ENCODE data around the gene SMARCA4.

The SMARCA4 gene

DNA sequence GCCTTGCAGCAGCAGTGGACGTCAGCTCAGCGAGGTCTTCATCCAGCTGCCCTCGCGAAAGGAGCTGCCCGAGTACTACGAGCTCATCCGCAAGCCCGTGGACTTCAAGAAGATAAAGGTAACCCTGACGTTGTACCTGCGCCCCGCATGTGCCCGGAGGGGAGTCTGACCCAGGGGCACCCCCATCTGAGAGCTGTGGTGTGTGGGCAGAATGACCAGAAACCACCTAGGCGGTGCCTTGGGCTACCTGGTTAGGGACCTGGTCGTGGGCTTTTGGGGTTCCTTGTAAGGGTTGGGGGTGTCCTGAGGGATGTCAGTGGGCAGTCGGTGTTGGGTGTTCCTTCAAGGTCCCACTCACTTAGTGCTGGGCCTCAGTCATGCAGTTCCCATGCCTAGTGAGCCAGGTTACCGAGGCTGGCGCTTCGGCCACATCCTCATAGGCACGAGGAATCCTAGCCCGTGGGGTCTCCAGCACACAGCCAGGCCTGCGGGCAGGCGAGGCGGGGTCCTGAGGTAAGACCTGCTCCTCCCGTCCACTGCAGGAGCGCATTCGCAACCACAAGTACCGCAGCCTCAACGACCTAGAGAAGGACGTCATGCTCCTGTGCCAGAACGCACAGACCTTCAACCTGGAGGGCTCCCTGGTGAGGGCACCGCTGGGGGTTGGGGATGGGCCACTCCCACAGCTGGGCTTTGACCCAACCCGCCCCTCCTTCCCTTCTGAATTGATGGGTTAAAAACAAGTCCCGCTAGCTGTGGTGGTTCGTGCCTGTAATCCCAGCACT, 97.6 kb downstream of the SMARCA4 start:
- no peaks in the 10 kb centered on the region for H3K27me3 ChIP-seq (ENCODE audit: control insufficient read depth in 2 of 2, insufficient read depth in 2 of 2, low read length in 2 of 2)
- peaks cover 21 to 43% of the 10 kb centered on the region in 2 donors for H3K36me3 ChIP-seq (ENCODE audit: control insufficient read depth in 2 of 2, insufficient read depth in 2 of 2, low read length in 2 of 2)
- H3K27ac ChIP-seq (ENCODE audit: low read depth in 2 of 2, low read length in 2 of 2): no peak overlapping the region
- H3K9ac ChIP-seq (ENCODE audit: low read depth in 1 of 2, low read length in 2 of 2): no peak overlapping the region
- no peak overlapping the region for H3K4me3 ChIP-seq (ENCODE audit: low read length in 2 of 2)
- no peaks in the 10 kb centered on the region for H3K9me3 ChIP-seq (ENCODE audit: control insufficient read depth in 2 of 2, low read length in 2 of 2)
- H3K4me1 ChIP-seq (ENCODE audit: control insufficient read depth in 2 of 2, insufficient read depth in 2 of 2, low read length in 2 of 2): no peaks in the 10 kb centered on the region

DNA sequence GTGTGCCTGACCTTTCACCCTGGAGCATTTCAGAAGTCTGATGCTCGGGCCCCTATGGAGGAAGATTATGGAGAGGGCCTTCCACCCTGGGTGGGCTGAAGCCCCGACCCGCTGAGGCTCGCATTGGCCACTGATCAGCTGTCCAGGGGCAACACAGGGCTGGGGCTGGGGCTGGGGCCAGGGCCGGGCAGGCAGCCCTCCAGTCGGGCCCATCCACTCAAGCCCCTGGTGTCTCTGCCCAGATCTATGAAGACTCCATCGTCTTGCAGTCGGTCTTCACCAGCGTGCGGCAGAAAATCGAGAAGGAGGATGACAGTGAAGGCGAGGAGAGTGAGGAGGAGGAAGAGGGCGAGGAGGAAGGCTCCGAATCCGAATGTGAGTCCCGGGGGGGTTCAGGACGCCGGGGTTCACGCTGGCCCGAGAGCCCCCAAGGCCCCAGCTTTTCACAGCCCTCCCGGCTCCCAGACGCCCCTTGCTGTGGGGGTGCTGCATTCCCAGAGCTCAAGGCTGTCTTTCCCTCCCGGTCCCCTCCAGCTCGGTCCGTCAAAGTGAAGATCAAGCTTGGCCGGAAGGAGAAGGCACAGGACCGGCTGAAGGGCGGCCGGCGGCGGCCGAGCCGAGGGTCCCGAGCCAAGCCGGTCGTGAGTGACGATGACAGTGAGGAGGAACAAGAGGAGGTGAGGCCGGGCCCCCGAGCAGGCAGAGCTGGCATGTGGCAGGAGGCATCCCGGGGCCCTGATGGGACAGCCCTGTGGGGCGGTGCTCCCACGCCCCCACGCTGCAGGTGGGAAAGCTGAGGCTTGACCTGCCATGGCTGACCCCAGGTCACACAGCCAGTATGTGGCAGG, 98.9 kb downstream of the SMARCA4 start:
- H3K9me3 ChIP-seq (ENCODE audit: control insufficient read depth in 2 of 2, low read length in 2 of 2): no peaks in the 10 kb centered on the region
- H3K4me3 ChIP-seq (ENCODE audit: low read length in 2 of 2): no peak overlapping the region
- H3K36me3 ChIP-seq (ENCODE audit: control insufficient read depth in 2 of 2, insufficient read depth in 2 of 2, low read length in 2 of 2): peaks cover 19 to 42% of the 10 kb centered on the region in 2 donors
- H3K27me3 ChIP-seq (ENCODE audit: control insufficient read depth in 2 of 2, insufficient read depth in 2 of 2, low read length in 2 of 2): no peaks in the 10 kb centered on the region
- no peaks in the 10 kb centered on the region for H3K4me1 ChIP-seq (ENCODE audit: control insufficient read depth in 2 of 2, insufficient read depth in 2 of 2, low read length in 2 of 2)
- H3K9ac ChIP-seq (ENCODE audit: low read depth in 1 of 2, low read length in 2 of 2): no peak overlapping the region
- H3K27ac ChIP-seq (ENCODE audit: low read depth in 2 of 2, low read length in 2 of 2): no peak overlapping the region

DNA sequence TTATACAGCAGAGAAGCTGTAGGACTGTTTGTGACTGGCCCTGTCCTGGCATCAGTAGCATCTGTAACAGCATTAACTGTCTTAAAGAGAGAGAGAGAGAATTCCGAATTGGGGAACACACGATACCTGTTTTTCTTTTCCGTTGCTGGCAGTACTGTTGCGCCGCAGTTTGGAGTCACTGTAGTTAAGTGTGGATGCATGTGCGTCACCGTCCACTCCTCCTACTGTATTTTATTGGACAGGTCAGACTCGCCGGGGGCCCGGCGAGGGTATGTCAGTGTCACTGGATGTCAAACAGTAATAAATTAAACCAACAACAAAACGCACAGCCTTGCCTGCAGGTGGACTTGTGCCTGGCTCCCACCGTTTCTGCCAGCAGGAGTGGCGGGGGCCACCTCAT, 101.1 kb downstream of the SMARCA4 start:
- Histone ChIP-seq H3K27me3 (ENCODE audit: control insufficient read depth in 2 of 2, insufficient read depth in 2 of 2, low read length in 2 of 2) (no peaks in the 10 kb centered on the region), H3K27ac (ENCODE audit: low read depth in 2 of 2, low read length in 2 of 2) (peak overlapping the region in 1 of 2 donors; percentile 16), H3K4me3 (ENCODE audit: low read length in 2 of 2) (no peak overlapping the region), H3K36me3 (ENCODE audit: control insufficient read depth in 2 of 2, insufficient read depth in 2 of 2, low read length in 2 of 2) (peaks cover 15 to 33% of the 10 kb centered on the region in 2 donors), H3K9me3 (ENCODE audit: control insufficient read depth in 2 of 2, low read length in 2 of 2) (no peaks in the 10 kb centered on the region), H3K9ac (ENCODE audit: low read depth in 1 of 2, low read length in 2 of 2) (no peak overlapping the region), H3K4me1 (ENCODE audit: control insufficient read depth in 2 of 2, insufficient read depth in 2 of 2, low read length in 2 of 2) (no peaks in the 10 kb centered on the region)

DNA sequence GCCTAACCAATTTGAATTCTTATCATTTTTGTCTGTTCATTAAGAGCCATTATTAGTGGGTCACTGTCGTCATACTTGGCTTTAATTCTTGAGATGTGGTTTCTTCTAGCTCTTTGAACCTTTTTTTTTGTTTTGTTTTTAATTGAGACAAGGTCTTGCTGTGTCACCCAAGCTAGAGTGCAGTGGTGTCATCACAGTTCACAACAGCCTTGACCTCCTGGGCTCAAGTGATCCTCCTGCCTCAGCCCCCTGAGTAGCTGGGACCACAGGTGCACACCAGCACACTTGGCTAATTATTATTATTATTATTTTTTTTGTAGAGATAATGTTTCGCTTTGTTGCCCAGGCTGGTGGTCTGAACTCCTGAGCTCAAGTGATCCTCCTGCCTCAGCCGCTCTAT, 102.6 kb downstream of the SMARCA4 start:
- Histone ChIP-seq H3K4me1 (ENCODE audit: control insufficient read depth in 2 of 2, insufficient read depth in 2 of 2, low read length in 2 of 2) (no peaks in the 10 kb centered on the region), H3K9ac (ENCODE audit: low read depth in 1 of 2, low read length in 2 of 2) (no peak overlapping the region), H3K4me3 (ENCODE audit: low read length in 2 of 2) (no peak overlapping the region), H3K27me3 (ENCODE audit: control insufficient read depth in 2 of 2, insufficient read depth in 2 of 2, low read length in 2 of 2) (no peaks in the 10 kb centered on the region), H3K9me3 (ENCODE audit: control insufficient read depth in 2 of 2, low read length in 2 of 2) (no peaks in the 10 kb centered on the region), H3K36me3 (ENCODE audit: control insufficient read depth in 2 of 2, insufficient read depth in 2 of 2, low read length in 2 of 2) (peaks cover 18 to 29% of the 10 kb centered on the region in 2 donors), H3K27ac (ENCODE audit: low read depth in 2 of 2, low read length in 2 of 2) (no peak overlapping the region)

DNA sequence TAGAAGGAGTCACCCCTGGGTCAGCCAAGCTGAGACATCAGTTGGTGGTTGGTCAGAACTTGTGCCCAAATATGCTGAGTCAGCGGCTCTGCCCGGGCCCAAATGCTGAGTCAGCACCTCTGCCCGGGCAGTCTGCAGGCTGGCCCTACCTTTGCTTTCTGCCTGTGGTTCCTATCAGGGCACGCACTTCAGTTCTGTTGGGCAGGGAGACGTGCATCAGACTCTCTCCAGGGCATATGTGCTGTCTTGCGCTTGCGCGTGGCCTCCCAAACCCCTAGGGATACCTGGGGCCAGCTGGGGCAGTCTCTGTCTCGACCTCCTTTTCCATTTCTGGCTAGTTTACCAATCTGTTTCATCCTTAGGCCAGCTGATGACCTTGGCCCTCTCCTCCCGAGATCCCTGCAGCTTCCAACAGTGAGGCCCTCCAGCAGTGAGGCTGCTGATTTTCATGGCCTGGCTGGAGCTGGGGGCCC, 104.0 kb downstream of the SMARCA4 start:
- H3K27me3 ChIP-seq (ENCODE audit: control insufficient read depth in 2 of 2, insufficient read depth in 2 of 2, low read length in 2 of 2): no peaks in the 10 kb centered on the region
- H3K27ac ChIP-seq (ENCODE audit: low read depth in 2 of 2, low read length in 2 of 2): no peak overlapping the region
- peaks cover 11 to 20% of the 10 kb centered on the region in 2 donors for H3K36me3 ChIP-seq (ENCODE audit: control insufficient read depth in 2 of 2, insufficient read depth in 2 of 2, low read length in 2 of 2)
- H3K9ac ChIP-seq (ENCODE audit: low read depth in 1 of 2, low read length in 2 of 2): no peak overlapping the region
- no peak overlapping the region for H3K4me3 ChIP-seq (ENCODE audit: low read length in 2 of 2)
- no peaks in the 10 kb centered on the region for H3K9me3 ChIP-seq (ENCODE audit: control insufficient read depth in 2 of 2, low read length in 2 of 2)
- H3K4me1 ChIP-seq (ENCODE audit: control insufficient read depth in 2 of 2, insufficient read depth in 2 of 2, low read length in 2 of 2): no peaks in the 10 kb centered on the region

DNA sequence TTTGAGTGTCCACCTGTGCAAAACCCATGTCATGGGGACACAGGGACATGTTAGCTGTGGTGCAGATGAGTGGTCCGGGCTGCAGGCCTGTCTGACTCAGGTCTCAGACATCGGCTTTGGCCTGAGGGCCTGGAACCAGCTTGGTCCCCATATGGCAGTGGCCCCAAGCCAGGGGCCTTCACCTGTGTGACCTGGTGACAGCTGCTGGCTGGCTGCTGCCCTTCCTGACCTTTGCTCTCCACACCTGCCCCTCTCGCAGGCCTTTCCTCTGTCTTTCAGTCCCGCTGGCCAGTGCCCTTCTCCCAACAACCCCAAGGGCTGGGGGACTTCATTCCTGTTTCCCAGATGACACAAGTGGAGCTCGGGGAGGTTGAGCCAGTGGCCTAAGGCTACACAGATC, 105.5 kb downstream of the SMARCA4 start:
- H3K9me3 ChIP-seq (ENCODE audit: control insufficient read depth in 2 of 2, low read length in 2 of 2): no peaks in the 10 kb centered on the region
- H3K36me3 ChIP-seq (ENCODE audit: control insufficient read depth in 2 of 2, insufficient read depth in 2 of 2, low read length in 2 of 2): peaks cover 3 to 10% of the 10 kb centered on the region in 2 donors
- no peak overlapping the region for H3K9ac ChIP-seq (ENCODE audit: low read depth in 1 of 2, low read length in 2 of 2)
- no peak overlapping the region for H3K27ac ChIP-seq (ENCODE audit: low read depth in 2 of 2, low read length in 2 of 2)
- H3K4me3 ChIP-seq (ENCODE audit: low read length in 2 of 2): no peak overlapping the region
- no peaks in the 10 kb centered on the region for H3K27me3 ChIP-seq (ENCODE audit: control insufficient read depth in 2 of 2, insufficient read depth in 2 of 2, low read length in 2 of 2)
- no peaks in the 10 kb centered on the region for H3K4me1 ChIP-seq (ENCODE audit: control insufficient read depth in 2 of 2, insufficient read depth in 2 of 2, low read length in 2 of 2)

DNA sequence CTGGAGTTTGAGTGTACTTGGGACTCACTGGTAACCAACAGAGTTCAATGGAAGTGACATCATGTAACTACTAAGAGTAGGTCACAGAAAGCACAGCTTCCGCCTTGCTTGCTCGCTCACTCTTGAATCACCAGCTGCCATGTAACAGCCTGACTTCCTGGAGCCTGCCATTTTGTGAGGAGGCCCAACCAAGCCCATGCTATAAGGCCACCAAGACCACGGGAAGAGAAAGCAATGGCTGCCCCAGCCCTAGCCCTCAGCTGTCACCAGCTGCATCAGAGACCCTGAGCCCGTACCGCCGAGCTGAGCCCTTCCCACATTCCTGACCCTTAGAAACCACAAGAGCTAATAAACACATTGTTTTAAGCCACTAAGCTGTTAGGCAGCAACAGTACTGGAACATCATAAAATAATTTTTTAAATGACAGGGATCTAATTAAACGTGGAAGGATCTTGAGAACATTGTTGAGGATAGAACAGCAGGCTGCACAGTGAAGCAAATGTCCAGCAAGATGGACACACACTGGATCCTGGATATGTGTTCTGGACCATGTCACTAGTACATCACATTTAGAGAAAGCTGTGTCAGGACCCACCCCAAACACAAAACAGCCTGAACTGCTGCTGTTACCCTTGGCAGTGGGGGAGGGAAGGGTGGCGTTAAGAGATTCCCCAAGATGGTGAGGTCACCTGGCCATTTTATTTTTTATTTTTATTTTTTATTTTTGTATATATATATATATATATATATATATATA, 106.7 kb downstream of the SMARCA4 start:
- no peak overlapping the region for H3K4me3 ChIP-seq (ENCODE audit: low read length in 2 of 2)
- no peaks in the 10 kb centered on the region for H3K4me1 ChIP-seq (ENCODE audit: control insufficient read depth in 2 of 2, insufficient read depth in 2 of 2, low read length in 2 of 2)
- H3K27me3 ChIP-seq (ENCODE audit: control insufficient read depth in 2 of 2, insufficient read depth in 2 of 2, low read length in 2 of 2): no peaks in the 10 kb centered on the region
- H3K9ac ChIP-seq (ENCODE audit: low read depth in 1 of 2, low read length in 2 of 2): no peak overlapping the region
- peaks cover 3 to 5% of the 10 kb centered on the region in 2 donors for H3K36me3 ChIP-seq (ENCODE audit: control insufficient read depth in 2 of 2, insufficient read depth in 2 of 2, low read length in 2 of 2)
- H3K9me3 ChIP-seq (ENCODE audit: control insufficient read depth in 2 of 2, low read length in 2 of 2): no peaks in the 10 kb centered on the region
- H3K27ac ChIP-seq (ENCODE audit: low read depth in 2 of 2, low read length in 2 of 2): no peak overlapping the region

DNA sequence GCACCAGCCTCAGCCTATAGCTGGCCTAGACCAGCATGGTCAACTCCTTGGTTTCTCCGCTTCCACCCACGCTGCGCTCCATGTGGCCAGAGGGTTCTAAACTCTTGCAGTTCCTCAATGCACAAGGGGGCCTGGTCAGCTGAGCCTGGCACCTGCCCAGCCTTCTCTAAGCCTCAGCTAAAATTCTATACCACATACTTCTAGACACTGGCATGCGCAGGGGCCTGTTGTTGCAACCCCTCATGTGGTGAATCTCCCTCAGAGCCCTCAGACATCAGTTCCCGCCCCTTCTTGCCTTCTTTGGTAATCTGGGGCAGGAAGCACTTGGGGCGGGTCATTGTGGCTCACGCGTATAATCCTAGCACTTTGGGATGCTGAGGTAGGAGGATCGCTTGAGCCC, 108.7 kb downstream of the SMARCA4 start:
- H3K4me1 ChIP-seq (ENCODE audit: control insufficient read depth in 2 of 2, insufficient read depth in 2 of 2, low read length in 2 of 2): no peaks in the 10 kb centered on the region
- no peak overlapping the region for H3K9ac ChIP-seq (ENCODE audit: low read depth in 1 of 2, low read length in 2 of 2)
- no peaks in the 10 kb centered on the region for H3K27me3 ChIP-seq (ENCODE audit: control insufficient read depth in 2 of 2, insufficient read depth in 2 of 2, low read length in 2 of 2)
- no peaks in the 10 kb centered on the region for H3K9me3 ChIP-seq (ENCODE audit: control insufficient read depth in 2 of 2, low read length in 2 of 2)
- peaks cover 0 to 3% of the 10 kb centered on the region in 2 donors for H3K36me3 ChIP-seq (ENCODE audit: control insufficient read depth in 2 of 2, insufficient read depth in 2 of 2, low read length in 2 of 2)
- H3K27ac ChIP-seq (ENCODE audit: low read depth in 2 of 2, low read length in 2 of 2): no peak overlapping the region
- H3K4me3 ChIP-seq (ENCODE audit: low read length in 2 of 2): no peak overlapping the region

DNA sequence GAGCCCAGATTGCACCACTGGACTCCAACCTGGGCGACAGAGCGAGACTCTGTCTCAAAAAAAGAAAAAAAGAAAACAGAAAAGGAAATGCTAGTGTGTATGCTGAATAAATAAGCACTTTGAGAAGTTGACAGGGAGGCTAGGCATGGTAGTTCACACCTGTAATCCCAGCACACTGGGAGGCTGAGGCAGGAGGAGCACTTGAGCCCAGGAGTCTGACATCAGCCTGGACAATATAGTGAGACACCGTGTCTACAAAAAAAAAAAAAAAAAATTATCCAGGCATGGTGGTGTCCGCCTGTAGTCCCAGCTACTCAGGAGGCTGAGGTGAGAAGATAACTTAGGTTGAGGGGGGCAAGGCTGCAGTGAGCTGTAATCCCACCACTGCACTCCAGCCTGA, 109.3 kb downstream of the SMARCA4 start:
- no peak overlapping the region for H3K27ac ChIP-seq (ENCODE audit: low read depth in 2 of 2, low read length in 2 of 2)
- H3K36me3 ChIP-seq (ENCODE audit: control insufficient read depth in 2 of 2, insufficient read depth in 2 of 2, low read length in 2 of 2): peaks cover 0 to 3% of the 10 kb centered on the region in 2 donors
- H3K9me3 ChIP-seq (ENCODE audit: control insufficient read depth in 2 of 2, low read length in 2 of 2): no peaks in the 10 kb centered on the region
- no peaks in the 10 kb centered on the region for H3K4me1 ChIP-seq (ENCODE audit: control insufficient read depth in 2 of 2, insufficient read depth in 2 of 2, low read length in 2 of 2)
- no peak overlapping the region for H3K4me3 ChIP-seq (ENCODE audit: low read length in 2 of 2)
- H3K27me3 ChIP-seq (ENCODE audit: control insufficient read depth in 2 of 2, insufficient read depth in 2 of 2, low read length in 2 of 2): no peaks in the 10 kb centered on the region
- no peak overlapping the region for H3K9ac ChIP-seq (ENCODE audit: low read depth in 1 of 2, low read length in 2 of 2)

Measured in mucosa of rectum (tissue), 2 donors.